GM21737 (cell line): ENCODE measurements around the gene FAM163B.
"Not testable (repeated sequence)": the region's sequence is repeated elsewhere in the genome, so short reads cannot be mapped to it uniquely, and the experiment has no call there.

Experiments
- ATAC-seq: cut with Tn5 transposase; IDR thresholded peaks from one replicate; pipeline ENCODE4 v1.9.1; 2021; ENCODE audit warnings: mild to moderate bottlenecking, moderate library complexity; ENCODE audit not compliant: unreplicated experiment

FAM163B gene

GRCh38 chr9:133571391-133571890 is 37.7 kb downstream of the FAM163B start:
- no peak for ATAC-seq

GRCh38 chr9:133570691-133571080 is 38.5 kb downstream of the FAM163B start:
- ATAC-seq: no peak

GRCh38 chr9:133569891-133570690 is 39.1 kb downstream of the FAM163B start:
- no peak for ATAC-seq

- no peak for ATAC-seq
Observed at GRCh38 chr9:133569121-133569785, 39.9 kb downstream of the FAM163B start.

- no peak for ATAC-seq
Observed at GRCh38 chr9:133568186-133568585, 41.0 kb downstream of the FAM163B start.

- no peak for ATAC-seq
Observed at GRCh38 chr9:133566817-133567216, 42.4 kb downstream of the FAM163B start.

- ATAC-seq: no peak
Observed at GRCh38 chr9:133566382-133566781, 42.8 kb downstream of the FAM163B start.

GRCh38 chr9:133564451-133565116 is 44.6 kb downstream of the FAM163B start:
- no peak for ATAC-seq

- ATAC-seq: not testable (repeated sequence)
Observed at GRCh38 chr9:133563814-133564213, 45.4 kb downstream of the FAM163B start.

- no peak for ATAC-seq
Observed at GRCh38 chr9:133563291-133563796, 45.8 kb downstream of the FAM163B start.

- no peak for ATAC-seq
Observed at GRCh38 chr9:133562611-133563290, 46.4 kb downstream of the FAM163B start.

GRCh38 chr9:133561976-133562554 is 47.1 kb downstream of the FAM163B start:
- no peak for ATAC-seq

GRCh38 chr9:133560944-133561343 is 48.2 kb downstream of the FAM163B start:
- no peak for ATAC-seq

GRCh38 chr9:133560311-133560710 is 48.9 kb downstream of the FAM163B start:
- no peak for ATAC-seq

- ATAC-seq: no peak
Observed at GRCh38 chr9:133558191-133559126, 50.7 kb downstream of the FAM163B start.

GRCh38 chr9:133557581-133557980 is 51.6 kb downstream of the FAM163B start:
- no peak for ATAC-seq

- no peak for ATAC-seq
Observed at GRCh38 chr9:133556354-133556753, 52.8 kb downstream of the FAM163B start.

GRCh38 chr9:133554729-133555128 is 54.5 kb downstream of the FAM163B start:
- no peak for ATAC-seq

- ATAC-seq: no peak
Observed at GRCh38 chr9:133553973-133554713, 55.0 kb downstream of the FAM163B start.
